NCI-H446 treated with DMSO at 0.1 percent for 48 hours (cell line): ENCODE results near the gene ELK1.
"Not testable (repeated sequence)": the region's sequence is repeated elsewhere in the genome, so short reads cannot be mapped to it uniquely, and the experiment has no call there.

Experiments
- DNase-seq: peaks from one replicate; lab custom pipeline; 2025; lab: John Stamatoyannopoulos, UW

The ELK1 gene

GRCh38 chrX:47611926-47612325 is 38.4 kb downstream of the ELK1 start:
- no peak for DNase-seq

GRCh38 chrX:47611489-47611888 is 38.9 kb downstream of the ELK1 start:
- no peak for DNase-seq

- DNase-seq: no peak
Observed at GRCh38 chrX:47610511-47610910, 39.9 kb downstream of the ELK1 start.

- no peak for DNase-seq
Observed at GRCh38 chrX:47608130-47608810, 42.1 kb downstream of the ELK1 start.

GRCh38 chrX:47607091-47607490 is 43.3 kb downstream of the ELK1 start:
- DNase-seq: no peak

- DNase-seq: no peak
Observed at GRCh38 chrX:47605024-47605423, 45.3 kb downstream of the ELK1 start.

GRCh38 chrX:47603125-47603524 is 47.2 kb downstream of the ELK1 start:
- DNase-seq: not testable (repeated sequence)

GRCh38 chrX:47597222-47597621 is 53.1 kb downstream of the ELK1 start:
- DNase-seq: no peak

GRCh38 chrX:47596256-47596655 is 54.1 kb downstream of the ELK1 start:
- no peak for DNase-seq

GRCh38 chrX:47595716-47596251 is 54.6 kb downstream of the ELK1 start:
- DNase-seq: no peak

- no peak for DNase-seq
Observed at GRCh38 chrX:47593522-47593921, 56.8 kb downstream of the ELK1 start.

- DNase-seq: no peak
Observed at GRCh38 chrX:47590984-47591383, 59.4 kb downstream of the ELK1 start.

GRCh38 chrX:47587906-47588735 is 62.2 kb downstream of the ELK1 start:
- no peak for DNase-seq

GRCh38 chrX:47587091-47587891 is 63.1 kb downstream of the ELK1 start:
- DNase-seq: no peak

GRCh38 chrX:47586043-47586787 is 64.1 kb downstream of the ELK1 start:
- DNase-seq: no peak
